ENCODE measurements around the gene DCN. TPM values are rescaled to one million over a fixed set of nuclear protein-coding genes. Genes with fewer than 3 reads are reported as not detected.
A peak's percentile ranks its signal among the peaks of the same experiment; 100 is the strongest.

Gene DCN
- total RNA-seq, 1 donor from 2014 or later, result 748 TPM

DNA sequence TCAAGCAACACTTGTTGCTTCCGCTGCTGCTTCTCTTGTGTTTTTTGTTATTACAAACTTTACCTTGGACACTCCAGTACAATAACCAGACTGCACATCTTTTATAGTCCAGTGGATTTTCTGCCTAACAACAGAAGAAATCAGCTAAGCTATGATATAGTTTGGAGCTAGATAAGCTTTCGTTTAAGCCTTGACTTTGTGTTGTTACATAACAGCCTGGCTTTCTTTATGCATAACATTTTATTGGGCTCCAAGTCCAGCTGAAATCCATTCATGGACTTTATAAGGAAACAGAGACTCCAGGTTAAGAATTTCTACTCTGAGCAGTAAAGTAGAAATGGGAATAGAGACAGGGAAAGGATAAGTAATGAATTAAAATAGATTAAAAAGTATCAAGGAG, 3.5 kb upstream of the DCN start:
- no peak for DNase-seq (ENCODE audit: low read depth)

GRCh38 chr12:91185421-91185820, 2.8 kb upstream of the DCN start:
- no peak for DNase-seq (ENCODE audit: low read depth)

- no peak for DNase-seq (ENCODE audit: low read depth)
Measured at GRCh38 chr12:91183551-91183950, 934 bp upstream of the DCN start.

DNA sequence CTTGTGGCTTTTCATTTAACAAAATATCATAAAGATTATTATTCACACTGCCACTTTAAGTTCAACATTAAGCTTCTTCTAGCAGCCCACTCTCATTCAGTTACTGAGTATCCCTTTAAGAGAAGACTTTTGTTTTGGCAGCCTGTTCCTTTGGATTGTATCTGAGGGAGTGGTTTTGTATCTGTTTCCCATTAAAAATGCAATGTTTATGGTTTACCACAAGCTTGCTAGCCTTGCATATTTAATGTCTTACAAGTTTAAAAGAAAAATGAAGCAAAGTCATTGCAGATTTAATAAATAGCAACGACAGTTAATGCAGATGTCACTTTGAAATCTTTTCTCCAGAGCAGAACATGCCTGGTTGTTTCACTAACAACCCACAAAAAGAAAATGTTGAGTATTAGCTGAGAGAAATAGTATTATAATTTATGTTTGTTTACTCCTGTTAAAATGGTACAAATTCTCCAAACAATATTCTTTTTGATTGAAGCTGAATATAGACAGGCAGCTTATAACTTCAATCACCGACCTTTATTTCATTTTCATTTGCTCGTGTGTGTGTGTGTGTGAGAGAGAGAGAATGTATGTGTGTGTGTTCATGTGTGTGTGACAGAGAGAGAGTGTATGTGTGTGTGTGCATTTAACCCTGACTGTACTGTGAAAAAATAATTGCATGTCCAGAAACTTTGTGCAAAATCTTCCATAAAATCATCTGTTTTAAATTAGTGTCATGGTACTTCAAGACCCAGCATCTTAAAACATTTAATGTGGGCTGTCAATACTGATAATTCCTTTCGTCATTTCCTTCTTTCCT, 1.8 kb downstream of the DCN start:
- peak; percentile 76 for DNase-seq (ENCODE audit: low read depth)

DNA sequence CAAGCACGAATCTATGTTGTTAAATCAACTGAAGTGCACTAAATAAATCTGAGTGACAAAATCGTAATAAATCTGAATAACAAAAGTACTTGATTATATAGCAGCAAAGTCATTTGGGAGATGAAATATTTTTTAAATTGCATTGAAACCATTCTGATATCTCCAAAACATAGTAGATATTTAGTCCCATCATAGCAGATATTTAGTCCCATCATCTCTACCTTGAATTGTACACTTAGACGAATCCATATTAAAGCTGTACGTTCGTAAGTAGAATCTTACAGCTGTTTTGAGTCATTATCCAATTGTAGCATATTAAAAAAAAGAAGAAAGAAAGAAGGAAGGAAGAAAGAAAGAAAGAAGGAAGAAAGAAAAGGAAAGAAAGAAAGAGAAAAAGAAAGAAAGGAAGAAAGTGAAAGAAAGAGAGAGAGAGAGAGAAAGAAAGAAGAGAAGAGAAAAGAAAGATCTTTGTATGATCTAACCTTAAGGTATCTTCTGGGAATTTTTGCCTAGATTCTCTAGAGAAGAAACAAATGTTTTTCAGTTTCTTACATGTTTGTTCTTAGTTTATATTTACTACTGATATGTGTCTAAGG, 2.6 kb downstream of the DCN start:
- no peak for DNase-seq (ENCODE audit: low read depth)

GRCh38 chr12:91179315-91179714, 3.3 kb downstream of the DCN start:
- DNase-seq (ENCODE audit: low read depth), result no peak

DNA sequence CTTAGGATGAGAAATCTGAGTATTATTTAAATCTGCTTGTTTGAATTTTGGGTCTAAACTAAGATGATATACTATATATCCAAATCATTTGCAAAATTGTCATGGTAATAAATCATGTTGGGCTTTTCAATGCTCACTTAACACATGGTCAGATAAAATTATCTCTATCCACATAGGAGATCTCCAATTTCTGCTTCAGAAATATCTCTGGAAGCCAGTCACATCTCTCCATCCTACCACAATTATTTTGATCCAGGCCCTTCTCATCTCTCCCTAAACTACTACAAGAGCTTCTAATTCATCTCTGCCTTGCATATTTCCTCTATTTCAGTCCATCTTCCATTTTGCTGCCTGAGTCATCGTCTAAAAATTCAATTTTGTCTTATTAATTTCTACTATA, 3.8 kb downstream of the DCN start:
- DNase-seq (ENCODE audit: low read depth), result no peak

DNA sequence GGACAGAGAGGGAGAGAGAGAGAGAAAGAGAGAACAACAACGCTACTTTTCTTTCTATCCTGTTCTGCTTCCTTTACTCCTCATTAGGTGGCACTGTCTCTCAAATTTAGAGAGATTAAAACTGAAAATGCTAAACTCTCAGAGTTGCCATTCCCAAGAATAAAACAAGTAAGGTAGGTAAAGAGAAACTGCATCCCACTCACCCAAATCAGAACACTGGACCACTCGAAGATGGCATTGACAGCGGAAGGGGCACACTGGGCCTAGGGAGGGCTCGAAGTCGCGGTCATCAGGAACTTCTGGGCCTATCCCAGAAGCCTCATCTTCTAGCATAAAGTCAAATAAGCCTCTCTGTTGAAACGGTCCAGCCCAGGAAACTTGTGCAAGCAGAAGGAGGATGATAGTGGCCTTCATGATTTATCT, 4.5 kb downstream of the DCN start:
- peak; percentile 72 for DNase-seq (ENCODE audit: low read depth)

DNA sequence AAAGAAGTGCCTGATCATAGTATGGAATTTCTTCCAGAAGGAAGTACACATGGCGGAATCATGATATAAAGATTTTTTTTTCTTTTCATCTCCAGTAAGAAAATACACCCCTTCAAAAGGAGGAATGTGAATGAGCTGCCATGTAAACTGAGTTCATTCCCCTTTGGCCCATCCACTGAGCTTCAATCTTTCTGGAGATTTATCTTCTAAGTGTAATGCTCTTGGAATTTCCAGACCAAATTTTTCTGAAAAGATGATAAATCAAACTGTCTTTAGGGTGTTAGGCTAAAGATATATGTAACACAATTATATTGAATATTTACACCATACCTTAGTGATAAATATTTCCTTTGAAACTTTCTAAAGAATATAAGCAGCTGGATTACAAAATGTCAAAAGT, 5.2 kb downstream of the DCN start:
- no peak for DNase-seq (ENCODE audit: low read depth)

- no peak for DNase-seq (ENCODE audit: low read depth)
Measured at GRCh38 chr12:91176915-91177314, 5.7 kb downstream of the DCN start.

DNA sequence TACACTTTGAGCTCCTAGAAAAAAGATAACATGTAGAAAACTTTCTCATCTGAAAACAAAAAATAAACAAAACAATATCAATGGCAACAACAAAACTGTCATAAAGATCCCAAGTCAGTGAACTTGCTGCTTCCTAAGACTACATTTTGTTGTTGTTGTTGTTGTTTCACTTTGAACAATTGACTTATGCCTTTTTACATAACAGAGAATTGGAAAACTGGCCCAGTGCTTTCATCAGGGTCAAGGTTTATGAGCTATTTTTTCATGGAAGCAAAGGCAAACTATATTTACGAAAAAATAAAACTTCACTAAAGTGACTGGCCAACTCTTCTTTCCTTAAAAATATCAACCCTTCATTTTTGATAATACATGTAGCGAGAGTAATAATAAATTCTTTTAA, 6.3 kb downstream of the DCN start:
- DNase-seq (ENCODE audit: low read depth), result no peak

DNA sequence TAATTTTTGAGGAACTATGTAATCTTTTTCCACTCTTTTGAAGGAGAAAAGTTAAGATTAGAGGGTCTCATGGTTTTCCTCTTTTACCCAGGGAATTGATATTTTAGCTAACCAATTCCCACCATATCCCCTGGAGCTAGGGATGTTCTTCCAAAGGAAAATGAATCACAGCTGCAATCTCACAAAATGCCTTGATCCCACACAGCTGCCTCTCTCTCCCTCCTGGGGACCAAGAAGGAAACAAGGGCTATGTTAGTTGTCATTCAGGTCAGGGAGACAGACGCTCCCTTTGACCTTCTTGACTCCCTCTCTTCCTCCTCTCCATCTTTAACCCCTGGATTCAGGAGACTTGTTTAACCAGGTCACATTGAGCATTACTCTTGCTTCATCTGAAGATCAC, 9.5 kb downstream of the DCN start:
- DNase-seq (ENCODE audit: low read depth), result no peak

GRCh38 chr12:91172096-91172495, 10.5 kb downstream of the DCN start:
- DNase-seq (ENCODE audit: low read depth), result no peak

GRCh38 chr12:91171476-91171875, 11.1 kb downstream of the DCN start:
- DNase-seq (ENCODE audit: low read depth), result no peak

DNA sequence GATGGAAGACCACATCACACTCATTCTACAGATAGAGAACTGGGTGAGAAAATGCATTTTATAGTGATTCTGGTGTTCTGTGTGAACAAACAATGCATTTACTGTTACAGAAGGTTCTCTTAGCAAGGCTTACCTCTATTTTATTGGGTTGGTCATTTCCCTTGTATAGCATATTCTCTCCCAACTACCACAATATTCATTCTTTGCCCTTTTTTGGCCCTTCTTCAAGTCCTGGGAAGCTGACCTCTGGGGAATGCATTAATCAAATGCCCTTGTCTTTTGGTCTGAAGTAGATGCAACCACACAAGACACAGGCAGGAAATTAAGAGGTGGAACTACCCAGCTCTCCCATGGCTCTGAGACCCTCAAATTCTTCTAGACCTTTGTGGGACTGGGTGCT, 19.5 kb downstream of the DCN start:
- no peak for DNase-seq (ENCODE audit: low read depth)

DNA sequence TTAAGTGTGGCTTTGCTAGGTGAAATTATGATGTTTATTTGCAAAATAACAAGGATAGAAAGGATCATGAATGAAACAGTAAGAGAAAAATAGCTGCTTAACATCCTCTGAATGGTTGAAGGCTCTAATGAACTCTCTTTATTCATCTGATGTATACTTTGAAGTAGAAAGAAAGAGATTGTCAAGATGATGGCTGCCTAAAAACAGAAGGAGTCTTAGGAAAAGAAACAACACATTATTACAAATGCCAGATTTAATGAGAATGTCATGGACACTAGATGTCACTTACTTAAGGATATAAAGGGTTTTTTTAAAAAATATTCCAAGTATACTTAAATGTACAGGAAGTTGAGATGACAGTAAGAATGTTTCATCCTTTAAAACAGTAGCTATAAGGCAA, 21.6 kb downstream of the DCN start:
- no peak for DNase-seq (ENCODE audit: low read depth)

- DNase-seq (ENCODE audit: low read depth), result peak; percentile 37
Measured at GRCh38 chr12:91155990-91156389, 26.6 kb downstream of the DCN start.

GRCh38 chr12:91154131-91154530, 28.5 kb downstream of the DCN start:
- no peak for DNase-seq (ENCODE audit: low read depth)

GRCh38 chr12:91144053-91144452, 38.6 kb downstream of the DCN start:
- DNase-seq (ENCODE audit: low read depth), result no peak

- no peak for DNase-seq (ENCODE audit: low read depth)
Measured at GRCh38 chr12:91143206-91143605, 39.4 kb downstream of the DCN start.

DNA sequence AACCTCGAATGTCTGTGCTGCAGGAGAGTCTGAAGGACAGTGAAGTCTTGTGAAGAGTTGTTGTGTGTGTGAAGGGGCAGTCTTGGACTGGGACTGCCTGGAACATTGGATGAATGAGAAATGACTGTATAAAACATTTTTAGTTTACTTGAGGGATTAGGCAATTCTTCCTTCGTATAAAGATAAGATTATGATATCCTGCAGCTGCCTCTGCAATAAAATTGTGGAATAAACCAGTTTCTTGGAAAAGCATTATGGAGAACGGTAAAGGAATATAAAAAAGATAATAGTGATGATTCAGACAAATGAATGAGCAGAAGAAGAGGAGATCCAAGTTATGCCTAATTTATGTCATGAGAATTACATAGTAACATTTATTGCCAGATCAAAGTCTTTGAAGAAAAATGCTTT, 40.4 kb downstream of the DCN start:
- DNase-seq (ENCODE audit: low read depth), result no peak

DNA sequence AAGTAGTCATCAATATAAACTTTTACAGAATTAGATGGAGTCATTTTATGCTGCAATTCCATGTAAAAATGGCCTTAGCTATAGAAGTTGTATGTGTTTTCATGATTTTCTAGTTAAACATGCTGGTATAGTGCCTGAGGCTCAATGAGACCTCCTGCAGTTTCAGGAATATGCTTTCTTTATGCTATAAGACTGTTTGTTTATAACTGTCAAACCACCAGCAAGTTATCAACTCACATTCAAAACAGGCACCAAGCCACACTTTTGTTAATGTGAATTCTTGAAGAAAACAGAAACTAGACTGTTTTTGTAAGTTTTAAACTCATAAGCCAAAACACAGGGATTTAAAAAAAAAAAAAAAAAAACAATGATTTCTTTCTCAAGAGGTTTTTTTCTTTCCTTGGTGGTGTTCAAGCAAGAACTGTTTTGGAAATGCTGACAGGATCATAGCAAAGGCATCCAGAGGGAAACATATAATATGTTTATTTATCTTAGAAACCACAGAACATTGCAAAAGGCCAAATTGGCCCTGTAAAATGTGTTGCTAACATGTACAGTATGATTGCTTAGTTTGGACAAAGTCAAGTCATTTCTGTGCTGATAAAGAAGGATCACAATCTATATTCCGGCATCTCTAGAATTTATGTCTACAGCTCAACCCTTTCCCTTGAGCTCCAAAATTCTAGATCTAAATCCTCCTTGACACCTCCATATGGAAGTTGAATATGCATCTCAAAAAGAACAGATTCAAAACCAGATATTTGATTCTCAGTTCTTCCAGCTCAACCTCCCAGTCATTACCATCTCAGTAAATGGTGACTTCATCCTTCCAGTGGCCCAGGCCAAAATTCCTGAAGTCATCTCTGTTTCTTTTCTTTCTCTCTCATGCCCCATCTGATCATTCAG, 42.3 kb downstream of the DCN start:
- DNase-seq (ENCODE audit: low read depth), result no peak

DNA sequence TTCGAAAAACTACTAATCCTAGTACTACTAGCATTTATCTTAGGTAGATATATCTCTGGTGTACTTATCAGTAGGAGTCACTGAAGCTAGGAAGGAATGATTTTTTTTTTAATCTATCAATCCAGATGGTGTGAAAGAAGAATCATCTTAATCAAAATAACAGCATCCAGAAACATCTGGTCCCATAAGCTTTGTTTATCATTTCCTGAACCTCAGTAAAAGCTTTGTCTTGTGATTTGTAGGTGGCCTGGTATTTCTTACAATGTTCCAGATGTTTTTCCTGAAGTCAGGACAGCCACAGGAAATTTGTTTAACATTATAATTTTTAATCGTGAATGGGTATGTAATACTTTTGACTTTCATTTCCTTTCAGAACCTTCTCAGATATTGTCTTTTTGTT, 43.3 kb downstream of the DCN start:
- DNase-seq (ENCODE audit: low read depth), result no peak
